ENCODE measurements around the gene PIK3CB. TPM values are rescaled to one million over a fixed set of nuclear protein-coding genes. Genes with fewer than 3 reads are reported as not detected.

PIK3CB gene
- total and polyA plus RNA-seq, 4 donors, result 4.7 to 15.9 (median 11.1) TPM

- H3K4me1 ChIP-seq (ENCODE audit: control insufficient read depth in 4 of 4, insufficient read depth in 4 of 4, low read length in 3 of 4), result no peaks in the 10 kb centered on the region
- H3K27me3 ChIP-seq (ENCODE audit: control insufficient read depth in 4 of 4, insufficient read depth in 4 of 4, low read length in 3 of 4), result no peaks in the 10 kb centered on the region
- H3K9me3 ChIP-seq (ENCODE audit: control insufficient read depth in 4 of 4, low read length in 3 of 4), result no peaks in the 10 kb centered on the region
- H3K9ac ChIP-seq (ENCODE audit: low read depth in 1 of 2, low read length in 2 of 2), result no peak overlapping the region
- no peak overlapping the region for H3K27ac ChIP-seq (ENCODE audit: low read depth in 1 of 2, low read length in 2 of 2)
- no peak overlapping the region for H3K4me3 ChIP-seq (ENCODE audit: low read depth in 1 of 3, low read length in 3 of 3)
- 89% methylated on average over 5 of the region's 5 CpGs for WGBS
- no peak for DNase-seq (ENCODE audit: low spot score)
- H3K36me3 ChIP-seq (ENCODE audit: control insufficient read depth in 4 of 4, insufficient read depth in 3 of 4, low read depth in 1 of 4, low read length in 3 of 4), result peaks cover 0 to 7% (median 5%) of the 10 kb centered on the region in 4 donors
- TF ChIP-seq YY1 (IDR thresholded peaks at IDR 0.05) (no peak), MAX (IDR thresholded peaks at IDR 0.05) (no peak), HNF4G (IDR thresholded peaks at IDR 0.05) (no peak), HNF4A (conservative IDR thresholded peaks at IDR 0.05) (no peak), TAF1 (conservative IDR thresholded peaks at IDR 0.05) (no peak), FOXA1 (IDR thresholded peaks at IDR 0.05) (no peak), ZBTB33 (IDR thresholded peaks at IDR 0.05) (no peak), RXRA (IDR thresholded peaks at IDR 0.05) (no peak), CTCF (IDR thresholded peaks at IDR 0.05; ENCODE audit: low read depth, low read length, missing input control) (no peak), JUND (IDR thresholded peaks at IDR 0.05) (no peak), FOXA2 (IDR thresholded peaks at IDR 0.05) (no peak), ATF3 (IDR thresholded peaks at IDR 0.05) (no peak), REST (IDR thresholded peaks at IDR 0.05) (no peak), EGR1 (IDR thresholded peaks at IDR 0.05; ENCODE audit: low read depth in 2 of 2) (no peak), GABPA (IDR thresholded peaks at IDR 0.05 in 1 of 2, conservative IDR thresholded peaks at IDR 0.05 in 1 of 2) (no peak), SP1 (IDR thresholded peaks at IDR 0.05) (no peak), RAD21 (IDR thresholded peaks at IDR 0.05) (no peak), NR2F2 (IDR thresholded peaks at IDR 0.05) (no peak)
Measured at GRCh38 chr3:138740072-138740471, 94.7 kb downstream of the PIK3CB start.

All from liver (tissue), 9 donors.